HS-5 (cell line): Measurements from ENCODE around the gene LAMTOR5.

Experiments used
- DNase-seq: peaks from one replicate; pipeline ENCODE4 v3.0.0-alpha.2; 2012; ENCODE audit warnings: low read depth

Gene LAMTOR5

DNA sequence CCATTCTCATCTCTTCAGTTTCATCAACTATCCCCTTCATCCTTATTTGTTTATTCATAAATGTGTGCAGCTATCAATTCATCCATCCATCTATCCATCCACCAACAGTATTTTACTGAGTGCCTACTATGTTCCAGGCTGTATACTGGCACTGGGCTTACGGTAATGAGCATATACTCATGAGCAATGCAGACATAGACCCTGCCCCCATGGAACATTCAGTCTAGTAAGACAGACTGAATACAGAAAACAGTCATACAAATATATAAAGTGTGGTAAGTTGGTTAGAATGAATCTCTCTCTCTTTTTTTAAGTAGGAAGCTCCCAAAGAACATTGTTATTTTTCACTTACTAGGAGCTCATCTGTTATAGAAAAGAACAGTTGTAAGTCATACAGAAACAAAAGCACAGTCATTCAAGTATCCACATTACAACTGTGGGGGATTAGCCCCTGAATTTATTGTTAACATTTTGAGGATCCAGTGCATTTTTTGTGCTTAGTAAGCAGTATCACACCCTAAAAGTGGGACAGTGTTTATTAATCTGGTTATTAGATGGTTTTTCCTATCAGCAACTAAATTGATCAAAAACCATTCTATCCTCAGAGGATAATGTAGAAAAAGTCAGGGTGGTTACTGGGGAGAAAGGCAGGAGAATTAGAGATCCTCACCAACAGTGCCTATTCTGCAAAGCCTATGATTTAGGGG is 20.3 kb downstream of the LAMTOR5 start:
- no peak for DNase-seq

DNA sequence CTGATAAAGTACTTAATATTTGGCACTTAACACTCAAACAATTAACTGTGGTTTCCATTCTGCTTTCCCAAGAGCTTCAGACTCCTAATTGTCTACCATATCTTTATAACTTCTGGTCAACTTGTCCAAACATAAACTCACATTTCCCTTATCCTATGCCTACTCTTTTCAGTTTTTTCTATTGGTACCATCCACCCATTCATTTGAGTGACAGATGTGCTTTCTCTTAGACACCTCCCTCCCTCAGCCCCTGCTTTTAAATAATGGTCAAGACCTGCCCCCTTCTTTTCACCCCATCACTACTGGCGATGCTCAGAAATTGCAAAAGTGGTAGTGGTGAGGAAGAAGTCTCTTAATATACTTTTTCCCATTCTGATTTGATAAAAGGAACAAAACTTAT is 22.1 kb downstream of the LAMTOR5 start:
- DNase-seq: no peak

DNA sequence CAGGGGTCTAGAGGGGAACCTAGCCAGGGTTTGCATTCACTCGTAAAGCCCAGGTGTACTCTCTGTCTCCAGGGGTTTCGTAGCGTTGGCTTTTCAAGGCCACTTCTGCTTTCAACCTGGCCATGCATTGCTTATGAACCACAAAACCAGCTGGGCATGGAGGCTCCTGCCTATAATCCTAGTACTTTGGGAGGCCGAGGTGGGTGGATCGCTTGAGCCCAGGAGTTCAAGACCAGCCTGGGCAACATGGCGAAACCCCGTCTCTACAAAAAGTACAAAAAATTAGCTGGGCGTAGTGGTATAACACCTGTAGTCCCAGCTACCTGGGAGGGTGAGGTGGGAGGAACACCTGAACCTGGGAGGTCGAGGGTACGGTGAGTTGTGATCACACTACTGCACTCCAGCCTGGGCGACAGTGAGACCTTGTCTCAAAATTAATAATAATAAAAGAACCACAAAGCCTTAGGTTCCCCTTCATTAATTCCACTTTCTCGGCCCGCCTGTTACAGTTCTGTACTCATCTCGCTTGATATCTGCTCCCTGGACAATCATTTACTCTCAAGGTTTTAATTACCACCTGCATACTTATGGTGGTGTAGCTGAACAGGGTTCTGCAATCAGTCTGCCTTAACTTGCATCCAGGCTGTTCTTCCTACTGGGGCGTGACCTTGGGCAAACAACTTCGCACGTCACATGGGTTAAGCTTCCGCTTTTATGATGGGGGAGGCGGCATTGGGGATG is 22.7 kb downstream of the LAMTOR5 start:
- no peak for DNase-seq

- DNase-seq: no peak
These were observed 24.1 kb downstream of the LAMTOR5 start for GRCh38 chr1:110383251-110383990.

GRCh38 chr1:110380672-110381283 is 26.7 kb downstream of the LAMTOR5 start:
- peak; percentile 73 for DNase-seq

DNA sequence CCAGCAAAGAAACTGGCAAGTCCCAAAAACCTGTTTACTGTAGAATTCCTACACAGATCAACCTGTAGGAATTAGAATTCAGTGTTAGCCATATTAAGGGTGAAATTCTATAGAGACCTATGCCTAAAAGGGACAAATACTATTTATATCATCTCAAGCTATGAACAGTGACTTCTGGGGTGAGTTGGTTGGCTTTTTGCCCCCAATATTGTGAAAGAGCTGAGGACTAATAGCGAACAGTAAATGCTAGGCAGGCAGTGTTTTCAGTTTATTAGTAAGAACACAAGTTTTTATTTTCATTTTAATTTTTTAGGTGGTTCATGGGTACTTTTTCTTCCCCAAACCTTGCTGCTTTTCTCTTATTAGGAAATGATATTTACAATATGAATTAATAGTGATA is 32.0 kb downstream of the LAMTOR5 start:
- no peak for DNase-seq

DNA sequence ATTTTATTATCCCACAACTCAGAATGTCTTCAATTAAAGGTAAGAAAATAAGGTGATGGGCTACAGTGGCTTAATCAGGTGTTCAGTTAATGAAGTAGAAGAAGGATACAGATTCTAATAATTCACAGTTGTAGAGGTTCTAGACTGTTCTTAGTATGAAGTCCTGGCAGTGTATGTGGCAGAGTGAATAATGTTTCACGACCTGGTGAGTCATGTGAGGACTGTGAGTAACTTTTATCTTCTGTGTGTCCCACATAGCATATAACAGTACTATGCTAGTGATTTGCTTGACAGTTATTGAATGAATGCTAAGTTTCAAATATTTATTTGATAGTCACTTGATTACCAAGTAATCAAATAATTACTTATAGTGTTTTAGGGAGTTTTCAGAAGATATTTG is 36.7 kb downstream of the LAMTOR5 start:
- DNase-seq: peak; percentile 33

DNA sequence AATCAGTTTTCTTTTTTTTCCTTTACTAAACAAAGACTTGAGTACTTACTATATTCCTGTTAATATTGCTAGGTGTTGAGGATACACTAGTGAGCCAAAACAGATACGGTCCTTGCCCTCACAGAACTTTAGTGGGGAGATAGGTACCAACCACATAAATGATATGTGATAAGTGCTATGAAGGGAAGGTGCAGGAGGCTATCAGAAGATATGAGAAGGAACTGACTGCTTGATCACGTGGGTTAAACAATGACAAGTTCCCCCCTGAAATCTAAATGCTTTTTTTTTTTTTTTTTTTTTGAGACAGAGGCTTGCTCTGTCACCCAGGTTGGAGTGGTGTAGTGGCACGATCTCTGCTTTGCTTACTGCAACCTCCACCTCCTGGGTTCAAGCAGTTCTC is 43.3 kb downstream of the LAMTOR5 start:
- DNase-seq: no peak

DNA sequence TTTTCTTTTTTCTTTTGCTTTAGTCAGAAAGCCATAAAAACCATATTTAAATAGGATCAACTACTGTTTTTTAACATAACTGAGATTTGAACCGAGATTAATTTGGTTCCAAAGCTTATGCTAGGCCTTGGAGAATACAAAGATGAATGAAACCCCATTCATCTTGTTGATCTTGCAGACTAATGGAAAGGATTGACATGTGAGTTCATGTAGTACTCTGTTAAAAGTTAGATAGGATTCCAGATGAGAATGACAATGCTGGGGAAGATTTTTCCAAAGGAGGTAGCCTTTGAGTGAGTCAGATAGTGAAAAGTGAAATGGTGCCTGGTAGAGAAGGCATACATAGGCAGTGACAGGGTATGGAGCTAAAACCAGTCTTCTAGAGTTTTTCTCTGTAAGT is 45.6 kb downstream of the LAMTOR5 start:
- DNase-seq: no peak

DNA sequence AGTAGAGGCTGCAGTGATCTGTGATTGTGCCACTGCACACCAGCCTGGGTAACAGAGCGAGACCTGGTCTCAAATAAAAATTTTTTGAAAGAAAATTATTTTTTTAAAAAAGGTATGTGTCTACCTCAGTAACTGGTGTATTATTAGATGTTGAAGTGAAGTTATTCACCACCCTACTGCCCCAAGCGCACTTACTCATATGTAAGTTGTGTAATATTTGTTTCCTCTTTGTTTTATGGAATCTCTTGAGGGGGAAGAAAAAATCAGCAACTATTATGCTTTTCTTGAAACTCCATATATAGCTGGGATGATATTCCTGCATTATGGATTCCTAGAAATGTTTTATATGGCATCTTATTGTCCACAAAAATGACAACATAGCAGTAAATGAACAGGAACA is 47.1 kb downstream of the LAMTOR5 start:
- no peak for DNase-seq

- DNase-seq: no peak
These were observed 51.1 kb downstream of the LAMTOR5 start for GRCh38 chr1:110356379-110356778.

DNA sequence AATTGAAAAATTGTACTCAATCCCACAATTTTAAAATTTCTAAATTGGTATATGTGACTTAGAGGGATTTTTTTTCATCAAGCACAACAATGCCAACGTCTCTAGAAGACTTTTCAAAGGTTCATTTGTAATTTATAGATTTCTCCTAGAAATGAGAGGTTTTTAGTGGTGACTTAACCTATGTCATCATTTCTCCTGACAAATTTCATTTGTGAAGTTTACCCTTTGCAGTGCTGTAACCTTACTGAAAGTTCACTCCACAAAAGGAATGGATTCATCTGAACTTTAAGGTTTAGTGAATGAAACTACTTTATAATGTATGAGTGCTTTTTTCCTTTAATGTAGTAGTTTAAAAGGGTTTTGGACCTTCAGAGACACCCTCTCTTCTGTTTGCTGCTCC is 52.2 kb downstream of the LAMTOR5 start:
- no peak for DNase-seq
